Measurements from ENCODE around the gene DHX8. TPM values are rescaled to one million over a fixed set of nuclear protein-coding genes. Genes with fewer than 3 reads are reported as not detected.
"Not testable (repeated sequence)": the region's sequence is repeated elsewhere in the genome, so short reads cannot be mapped to it uniquely, and the experiment has no call there.

Gene DHX8
- total and polyA plus RNA-seq, 2 donors from 2014 or later: 28.7 to 53.9 TPM

GRCh38 chr17:43448720-43449469 lies 34.9 kb upstream of the DHX8 start:
- no peaks in the 10 kb centered on the region for H3K36me3 ChIP-seq (ENCODE audit: control insufficient read depth in 2 of 3, insufficient read depth in 3 of 3, low read length in 3 of 3)
- peaks cover 7 to 14% (median 11%) of the 10 kb centered on the region in 3 donors for H3K4me1 ChIP-seq (ENCODE audit: control insufficient read depth in 2 of 3, insufficient read depth in 2 of 3, low read depth in 1 of 3, low read length in 3 of 3)
- no peak for TF ChIP-seq CTCF (IDR thresholded peaks at IDR 0.05; ENCODE audit: borderline replicate concordance, extremely low read depth, insufficient read depth)
- H3K4me3 ChIP-seq (ENCODE audit: low read length in 3 of 3): no peak overlapping the region
- H3K9me3 ChIP-seq (ENCODE audit: control insufficient read depth in 2 of 3, insufficient read depth in 1 of 3, low read length in 3 of 3): no peaks in the 10 kb centered on the region
- DNase-seq: no peak
- no peak for FAIRE-seq
- no peak overlapping the region for H3K9ac ChIP-seq (ENCODE audit: low read length in 3 of 3)
- peak overlapping the region; percentile 72 to 81 for H3K27ac ChIP-seq (ENCODE audit: low read depth in 2 of 2, low read length in 2 of 2)
- no peaks in the 10 kb centered on the region for H3K27me3 ChIP-seq (ENCODE audit: control insufficient read depth, insufficient read depth, low read length)
- intact Hi-C loops (cut with DNase I): no loop called here

- H3K9me3 ChIP-seq (ENCODE audit: control insufficient read depth in 2 of 3, insufficient read depth in 1 of 3, low read length in 3 of 3): no peaks in the 10 kb centered on the region
- peak overlapping the region; percentile 72 to 86 for H3K27ac ChIP-seq (ENCODE audit: low read depth in 2 of 2, low read length in 2 of 2)
- DNase-seq: peak in 4 of 5 donors; percentile 70 to 90 (median 79)
- H3K4me1 ChIP-seq (ENCODE audit: control insufficient read depth in 2 of 3, insufficient read depth in 2 of 3, low read depth in 1 of 3, low read length in 3 of 3): peaks cover 6 to 14% (median 11%) of the 10 kb centered on the region in 3 donors
- intact Hi-C loops (cut with DNase I): no loop called here
- H3K36me3 ChIP-seq (ENCODE audit: control insufficient read depth in 2 of 3, insufficient read depth in 3 of 3, low read length in 3 of 3): no peaks in the 10 kb centered on the region
- no peak for FAIRE-seq
- no peak for TF ChIP-seq CTCF (IDR thresholded peaks at IDR 0.05; ENCODE audit: borderline replicate concordance, extremely low read depth, insufficient read depth)
- H3K4me3 ChIP-seq (ENCODE audit: low read length in 3 of 3): no peak overlapping the region
- H3K9ac ChIP-seq (ENCODE audit: low read length in 3 of 3): peak overlapping the region in 1 of 3 donors; percentile 46
- no peaks in the 10 kb centered on the region for H3K27me3 ChIP-seq (ENCODE audit: control insufficient read depth, insufficient read depth, low read length)
Observed at GRCh38 chr17:43449470-43450248, 34.1 kb upstream of the DHX8 start.

GRCh38 chr17:43450791-43451190 lies 33.0 kb upstream of the DHX8 start:
- H3K4me3 ChIP-seq (ENCODE audit: low read length in 3 of 3); H3K27me3 ChIP-seq (ENCODE audit: control insufficient read depth, insufficient read depth, low read length); H3K27ac ChIP-seq (ENCODE audit: low read depth in 2 of 2, low read length in 2 of 2); DNase-seq; FAIRE-seq; H3K9me3 ChIP-seq (ENCODE audit: control insufficient read depth in 2 of 3, insufficient read depth in 1 of 3, low read length in 3 of 3); H3K36me3 ChIP-seq (ENCODE audit: control insufficient read depth in 2 of 3, insufficient read depth in 3 of 3, low read length in 3 of 3); H3K9ac ChIP-seq (ENCODE audit: low read length in 3 of 3); intact Hi-C loops (cut with DNase I): not testable (repeated sequence)
- H3K4me1 ChIP-seq (ENCODE audit: control insufficient read depth in 2 of 3, insufficient read depth in 2 of 3, low read depth in 1 of 3, low read length in 3 of 3): peaks cover 5 to 14% (median 11%) of the 10 kb centered on the region in 3 donors

- H3K4me1 ChIP-seq (ENCODE audit: control insufficient read depth in 2 of 3, insufficient read depth in 2 of 3, low read depth in 1 of 3, low read length in 3 of 3): peaks cover 5 to 14% (median 12%) of the 10 kb centered on the region in 3 donors
- H3K9ac ChIP-seq (ENCODE audit: low read length in 3 of 3); H3K9me3 ChIP-seq (ENCODE audit: control insufficient read depth in 2 of 3, insufficient read depth in 1 of 3, low read length in 3 of 3); H3K4me3 ChIP-seq (ENCODE audit: low read length in 3 of 3); H3K27ac ChIP-seq (ENCODE audit: low read depth in 2 of 2, low read length in 2 of 2); H3K36me3 ChIP-seq (ENCODE audit: control insufficient read depth in 2 of 3, insufficient read depth in 3 of 3, low read length in 3 of 3); DNase-seq; intact Hi-C loops (cut with DNase I); H3K27me3 ChIP-seq (ENCODE audit: control insufficient read depth, insufficient read depth, low read length); FAIRE-seq: not testable (repeated sequence)
Observed at GRCh38 chr17:43451741-43452140, 32.0 kb upstream of the DHX8 start.

Data from kidney (tissue), 14 donors.